Ishikawa (cell line): Measurements from ENCODE around the gene DSTN.

Source experiments
- CEBPB ChIP-seq: IDR thresholded peaks from 2 replicates; pipeline ENCODE4 v1.6.1; 2012
- CREB1 ChIP-seq: IDR thresholded peaks from 2 replicates; pipeline ENCODE4 v1.6.1; 2012; ENCODE audit warnings: low read depth
- EGR1 ChIP-seq: IDR thresholded peaks from 2 replicates; pipeline ENCODE4 v1.6.1; 2012
- EP300 ChIP-seq: IDR thresholded peaks from 2 replicates; pipeline ENCODE4 v1.6.1; 2012; ENCODE audit warnings: borderline replicate concordance
- FOXM1 ChIP-seq: IDR thresholded peaks from 2 replicates; pipeline ENCODE4 v1.6.1; 2012; ENCODE audit warnings: low read depth, borderline replicate concordance
- MAX ChIP-seq: IDR thresholded peaks from 2 replicates; pipeline ENCODE4 v1.6.1; 2012
- NFIC ChIP-seq: IDR thresholded peaks from 2 replicates; pipeline ENCODE4 v1.6.1; 2012
- RAD21 ChIP-seq: IDR thresholded peaks from 2 replicates; pipeline ENCODE4 v1.6.1; 2012; ENCODE audit warnings: low read depth
- REST ChIP-seq: IDR thresholded peaks from 2 replicates; pipeline ENCODE4 v1.6.1; 2012; ENCODE audit warnings: low read depth, mild to moderate bottlenecking
- TAF1 ChIP-seq: IDR thresholded peaks from 2 replicates; pipeline ENCODE4 v1.6.1; 2012; ENCODE audit warnings: low read depth, mild to moderate bottlenecking
- TCF12 ChIP-seq: IDR thresholded peaks from 2 replicates; pipeline ENCODE4 v1.6.1; 2012; ENCODE audit warnings: low read depth
- TEAD4 ChIP-seq: IDR thresholded peaks from 2 replicates; pipeline ENCODE4 v1.6.1; 2012
- USF1 ChIP-seq: IDR thresholded peaks from 2 replicates; pipeline ENCODE4 v1.6.1; 2012
- YY1 ChIP-seq: IDR thresholded peaks from 2 replicates; pipeline ENCODE4 v1.6.1; 2012; ENCODE audit warnings: low read depth
- ZBTB7A ChIP-seq: IDR thresholded peaks from 2 replicates; pipeline ENCODE4 v1.6.1; 2012; ENCODE audit warnings: low read depth

The DSTN gene

GRCh38 chr20:17629678-17630089 lies 59.8 kb downstream of the DSTN start:
- TF ChIP-seq EP300 = no peak
- TF ChIP-seq REST = no peak
- TF ChIP-seq EGR1 = no peak
- TF ChIP-seq MAX = no peak
- TF ChIP-seq RAD21 = no peak
- no peak for TF ChIP-seq TAF1
- TF ChIP-seq NFIC = no peak
- TF ChIP-seq TEAD4 = no peak
- no peak for TF ChIP-seq CREB1
- no peak for TF ChIP-seq USF1
- TF ChIP-seq FOXM1 = no peak
- no peak for TF ChIP-seq ZBTB7A
- no peak for TF ChIP-seq CEBPB
- no peak for TF ChIP-seq TCF12

GRCh38 chr20:17630151-17630805 lies 60.4 kb downstream of the DSTN start:
- TF ChIP-seq YY1 (no peak), TAF1 (no peak), CREB1 (no peak), CEBPB (no peak), NFIC (no peak), EP300 (no peak), TEAD4 (no peak), REST (no peak), EGR1 (no peak), RAD21 (no peak), FOXM1 (no peak), TCF12 (no peak), USF1 (no peak), MAX (no peak), ZBTB7A (no peak)

- TF ChIP-seq NFIC (no peak), EGR1 (no peak), RAD21 (no peak), YY1 (no peak), REST (no peak), TAF1 (no peak)
Measured at GRCh38 chr20:17630806-17631195, 60.9 kb downstream of the DSTN start.

GRCh38 chr20:17631576-17632319 lies 61.9 kb downstream of the DSTN start:
- no peak for TF ChIP-seq TEAD4
- no peak for TF ChIP-seq USF1
- no peak for TF ChIP-seq CREB1
- TF ChIP-seq EGR1 = no peak
- TF ChIP-seq TCF12 = no peak
- TF ChIP-seq MAX = no peak
- TF ChIP-seq REST = no peak
- no peak for TF ChIP-seq ZBTB7A
